ENCODE data around the gene LCP2. TPM values are rescaled to one million over a fixed set of nuclear protein-coding genes. Genes with fewer than 3 reads are reported as not detected.

Gene LCP2
- total RNA-seq, 1 experiment from 2014 or later = not detected

DNA sequence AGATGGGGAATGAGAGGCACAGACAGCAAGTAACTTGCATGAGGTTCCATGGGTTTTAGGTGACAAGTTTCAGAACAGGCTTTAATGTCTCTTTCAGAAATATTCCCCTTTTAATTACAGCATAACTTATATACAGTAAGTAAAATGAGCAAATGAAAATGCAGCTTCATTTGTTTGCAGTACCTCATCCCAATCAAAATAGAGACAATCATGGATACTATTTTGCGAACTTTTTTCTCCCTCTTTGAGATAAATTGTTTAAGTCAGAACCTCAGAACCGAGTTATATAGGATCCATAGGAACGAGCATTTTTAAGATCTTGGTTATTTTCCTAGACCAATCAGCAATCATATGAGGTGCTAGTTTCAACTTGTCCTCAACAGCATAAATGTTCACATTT is 3.5 kb downstream of the LCP2 start:
- Mint-ChIP-seq H3K36me3 (ENCODE audit: insufficient read depth, unreplicated experiment) (no peaks in the 10 kb centered on the region), H3K27me3 (ENCODE audit: insufficient read depth, unreplicated experiment) (peaks cover 37% of the 10 kb centered on the region), H3K4me3 (ENCODE audit: unreplicated experiment) (no peak overlapping the region), H3K27ac (ENCODE audit: unreplicated experiment) (no peak overlapping the region), H3K4me1 (ENCODE audit: low read depth, unreplicated experiment) (no peaks in the 10 kb centered on the region), H3K9me3 (ENCODE audit: unreplicated experiment) (peaks cover 23% of the 10 kb centered on the region)
- Histone ChIP-seq H3K36me3 (ENCODE audit: control insufficient read depth, insufficient read depth, low read length) (no peaks in the 10 kb centered on the region), H3K4me3 (ENCODE audit: low read depth, low read length) (no peak overlapping the region), H3K4me1 (no peaks in the 10 kb centered on the region), H3K27me3 (replicated peaks; ENCODE audit: control insufficient read depth, insufficient read depth, low read length) (no peaks in the 10 kb centered on the region; the same call in 1 of the 2 replicates), H3K9me3 (peaks cover 7% of the 10 kb centered on the region)
- no TSS peak for BruUV-seq (replicated peaks)
- no peak for TF ChIP-seq CTCF (IDR thresholded peaks at IDR 0.05; ENCODE audit: insufficient read depth in 1 of 2, low read depth in 1 of 2, low read length in 1 of 2, severe bottlenecking in 1 of 2, unreplicated experiment in 1 of 2)
- intact Hi-C loops (cut with micrococcal nuclease; ENCODE audit: unreplicated experiment) = no loop called here
- DNase-seq = no peak
- CTCF ChIA-PET = no interaction called here
- POLR2A ChIA-PET = no interaction called here

DNA sequence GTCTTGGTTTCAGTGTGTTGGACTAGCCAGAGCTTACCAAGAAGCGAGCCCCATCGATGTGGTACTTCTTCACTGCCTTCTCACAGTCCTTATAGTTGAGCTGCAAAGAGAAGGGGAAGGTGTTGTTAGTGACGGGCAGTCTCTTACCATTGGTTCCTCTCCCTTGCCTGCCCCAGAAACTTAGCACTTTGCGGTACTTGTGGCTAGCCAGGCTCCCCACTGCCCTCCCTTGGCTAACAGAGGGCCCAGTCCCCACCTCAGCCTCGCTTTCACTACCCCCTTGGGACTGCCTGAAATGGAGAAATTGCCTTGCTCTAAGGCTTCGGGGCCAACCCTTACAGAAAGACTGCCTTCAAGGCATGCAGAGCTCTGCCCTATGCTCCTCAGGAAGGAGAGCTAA is 4.3 kb downstream of the LCP2 start:
- Histone ChIP-seq H3K9me3 (peaks cover 7% of the 10 kb centered on the region), H3K36me3 (ENCODE audit: control insufficient read depth, insufficient read depth, low read length) (no peaks in the 10 kb centered on the region), H3K4me3 (ENCODE audit: low read depth, low read length) (no peak overlapping the region), H3K27me3 (replicated peaks; ENCODE audit: control insufficient read depth, insufficient read depth, low read length) (no peaks in the 10 kb centered on the region; the same call in 1 of the 2 replicates), H3K4me1 (no peaks in the 10 kb centered on the region)
- Mint-ChIP-seq H3K36me3 (ENCODE audit: insufficient read depth, unreplicated experiment) (no peaks in the 10 kb centered on the region), H3K4me3 (ENCODE audit: unreplicated experiment) (no peak overlapping the region), H3K9me3 (ENCODE audit: unreplicated experiment) (peaks cover 23% of the 10 kb centered on the region), H3K4me1 (ENCODE audit: low read depth, unreplicated experiment) (no peaks in the 10 kb centered on the region), H3K27ac (ENCODE audit: unreplicated experiment) (no peak overlapping the region), H3K27me3 (ENCODE audit: insufficient read depth, unreplicated experiment) (peaks cover 39% of the 10 kb centered on the region)
- intact Hi-C loops (cut with micrococcal nuclease; ENCODE audit: unreplicated experiment) = no loop called here
- no peak for TF ChIP-seq CTCF (IDR thresholded peaks at IDR 0.05; ENCODE audit: insufficient read depth in 1 of 2, low read depth in 1 of 2, low read length in 1 of 2, severe bottlenecking in 1 of 2, unreplicated experiment in 1 of 2)
- ChIA-PET POLR2A (no interaction called here), CTCF (no interaction called here)
- BruUV-seq (replicated peaks) = no TSS peak
- no peak for DNase-seq

- ChIA-PET POLR2A (no interaction called here), CTCF (no interaction called here)
- DNase-seq = no peak
- Mint-ChIP-seq H3K9me3 (ENCODE audit: unreplicated experiment) (peaks cover 23% of the 10 kb centered on the region), H3K4me1 (ENCODE audit: low read depth, unreplicated experiment) (no peaks in the 10 kb centered on the region), H3K4me3 (ENCODE audit: unreplicated experiment) (no peak overlapping the region), H3K36me3 (ENCODE audit: insufficient read depth, unreplicated experiment) (no peaks in the 10 kb centered on the region), H3K27ac (ENCODE audit: unreplicated experiment) (no peak overlapping the region), H3K27me3 (ENCODE audit: insufficient read depth, unreplicated experiment) (peaks cover 37% of the 10 kb centered on the region)
- intact Hi-C loops (cut with micrococcal nuclease; ENCODE audit: unreplicated experiment) = no loop called here
- no TSS peak for BruUV-seq (replicated peaks)
- Histone ChIP-seq H3K27me3 (replicated peaks; ENCODE audit: control insufficient read depth, insufficient read depth, low read length) (no peaks in the 10 kb centered on the region; the same call in 1 of the 2 replicates), H3K4me3 (ENCODE audit: low read depth, low read length) (no peak overlapping the region), H3K36me3 (ENCODE audit: control insufficient read depth, insufficient read depth, low read length) (no peaks in the 10 kb centered on the region), H3K9me3 (peaks cover 7% of the 10 kb centered on the region), H3K4me1 (no peaks in the 10 kb centered on the region)
- no peak for TF ChIP-seq CTCF (IDR thresholded peaks at IDR 0.05; ENCODE audit: insufficient read depth in 1 of 2, low read depth in 1 of 2, low read length in 1 of 2, severe bottlenecking in 1 of 2, unreplicated experiment in 1 of 2)
Measured at GRCh38 chr5:170292179-170293104, 5.1 kb downstream of the LCP2 start.
